Measurements from ENCODE around the gene VTI1A.

VTI1A gene

GRCh38 chr10:112838784-112839481 lies 391.9 kb downstream of the VTI1A start:
- H3K4me3 ChIP-seq (ENCODE audit: low read depth, low read length) = no peak overlapping the region
- no peak for DNase-seq (ENCODE audit: low read depth)
- no peak for TF ChIP-seq CTCF (IDR thresholded peaks at IDR 0.05; ENCODE audit: low read depth, low read length)
- TF ChIP-seq POLR2A (IDR thresholded peaks at IDR 0.05; ENCODE audit: extremely low read depth, insufficient read length) = no peak
- no peak for TF ChIP-seq MAX (IDR thresholded peaks at IDR 0.05; ENCODE audit: low read depth, low read length)
- TF ChIP-seq MYC (IDR thresholded peaks at IDR 0.05; ENCODE audit: low read depth, low read length) = no peak

GRCh38 chr10:112839928-112840654 lies 393.1 kb downstream of the VTI1A start:
- no peak for DNase-seq (ENCODE audit: low read depth)
- no peak overlapping the region for H3K4me3 ChIP-seq (ENCODE audit: low read depth, low read length)
- TF ChIP-seq MYC (IDR thresholded peaks at IDR 0.05; ENCODE audit: low read depth, low read length) (no peak), CTCF (IDR thresholded peaks at IDR 0.05; ENCODE audit: low read depth, low read length) (no peak), MAX (IDR thresholded peaks at IDR 0.05; ENCODE audit: low read depth, low read length) (no peak), POLR2A (IDR thresholded peaks at IDR 0.05; ENCODE audit: extremely low read depth, insufficient read length) (no peak)

GRCh38 chr10:112841549-112841948 lies 394.5 kb downstream of the VTI1A start:
- no peak overlapping the region for H3K4me3 ChIP-seq (ENCODE audit: low read depth, low read length)
- no peak for DNase-seq (ENCODE audit: low read depth)
- TF ChIP-seq POLR2A (IDR thresholded peaks at IDR 0.05; ENCODE audit: extremely low read depth, insufficient read length) = no peak
- no peak for TF ChIP-seq CTCF (IDR thresholded peaks at IDR 0.05; ENCODE audit: low read depth, low read length)
- TF ChIP-seq MYC (IDR thresholded peaks at IDR 0.05; ENCODE audit: low read depth, low read length) = no peak
- TF ChIP-seq MAX (IDR thresholded peaks at IDR 0.05; ENCODE audit: low read depth, low read length) = no peak

- no peak overlapping the region for H3K4me3 ChIP-seq (ENCODE audit: low read depth, low read length)
- TF ChIP-seq MYC (IDR thresholded peaks at IDR 0.05; ENCODE audit: low read depth, low read length) (no peak), MAX (IDR thresholded peaks at IDR 0.05; ENCODE audit: low read depth, low read length) (no peak)
- peak; percentile 33 for DNase-seq (ENCODE audit: low read depth)
These were observed 395.9 kb downstream of the VTI1A start for GRCh38 chr10:112842832-112843360.

DNA sequence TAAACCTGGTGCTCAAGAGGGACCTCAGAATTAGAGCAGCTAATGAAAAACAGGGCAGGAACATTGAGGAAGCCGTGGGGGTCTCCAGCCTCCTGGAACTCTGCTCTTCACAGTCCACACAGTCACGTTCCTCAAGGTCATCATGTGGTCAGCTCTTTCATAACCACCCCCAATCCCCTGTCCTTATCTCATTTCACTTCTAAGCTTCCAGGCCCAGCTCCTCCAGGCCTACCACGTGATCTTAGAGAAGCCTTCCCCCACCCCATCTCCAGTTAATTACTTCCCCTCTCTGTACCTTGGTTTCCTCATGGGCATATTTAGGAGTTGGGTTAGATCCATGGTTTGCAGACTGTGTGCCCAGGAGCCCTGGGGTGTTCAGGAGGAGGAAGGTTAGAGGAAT lies 396.6 kb downstream of the VTI1A start:
- TF ChIP-seq POLR2A (IDR thresholded peaks at IDR 0.05; ENCODE audit: extremely low read depth, insufficient read length) (no peak), CTCF (IDR thresholded peaks at IDR 0.05; ENCODE audit: low read depth, low read length) (no peak), MAX (IDR thresholded peaks at IDR 0.05; ENCODE audit: low read depth, low read length) (peak; percentile 87), MYC (IDR thresholded peaks at IDR 0.05; ENCODE audit: low read depth, low read length) (peak; percentile 35)
- no peak overlapping the region for H3K4me3 ChIP-seq (ENCODE audit: low read depth, low read length)
- DNase-seq (ENCODE audit: low read depth) = peak; percentile 57

Data from NB4 (cell line).